Hematopoietic multipotent progenitor cell treated with erythropoietin and hydrocortisone succinate and interleukin-3 and kit ligand, for 4 days (in vitro differentiated cells): Measurements from ENCODE around the gene PTPA.

Experiments used
- DNase-seq: peaks from one replicate; pipeline ENCODE4 v3.0.0-alpha.2; 2015

Gene PTPA

DNA sequence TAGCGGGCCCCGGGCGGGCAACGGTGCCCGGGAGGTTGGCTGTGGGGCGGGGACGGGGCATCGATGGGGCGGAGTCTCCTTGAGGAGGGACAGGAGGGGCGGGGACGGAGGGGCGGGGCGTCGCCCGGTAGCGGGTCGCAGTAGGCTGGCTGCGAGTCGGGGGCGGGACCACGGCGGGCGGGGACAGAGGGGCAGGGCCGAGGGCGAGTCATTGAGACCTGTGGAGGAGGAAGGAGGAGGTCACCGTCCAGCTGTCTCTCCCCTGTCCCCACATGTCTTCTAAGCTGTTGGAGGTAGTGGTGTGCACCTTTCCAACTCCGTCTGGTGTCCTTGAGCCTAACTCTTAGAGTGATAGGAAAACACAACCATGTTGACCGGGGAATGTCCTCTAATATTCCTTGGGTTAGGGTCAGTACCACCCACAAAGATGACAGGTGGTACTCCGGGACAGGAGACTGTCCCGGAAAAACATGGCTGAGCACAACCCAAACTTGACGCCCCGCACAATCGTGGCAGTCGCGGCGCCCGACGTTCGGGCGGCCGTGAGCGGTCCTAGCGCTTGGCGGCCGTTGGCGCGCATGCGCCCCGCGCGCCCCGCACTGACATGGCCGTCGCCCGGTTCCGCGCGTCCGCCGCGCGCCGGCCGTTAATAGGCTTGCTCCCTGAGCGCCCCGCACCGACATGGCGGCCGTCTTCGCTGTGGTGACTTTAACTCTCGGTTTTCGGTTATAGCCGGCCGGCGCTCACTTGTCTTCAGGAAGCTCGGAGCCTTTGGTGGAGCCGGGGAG lies at the start of gene PTPA, which contains the start of gene CRAT:
PTPA (plus strand) TSS at position 676 of the 788 bp plus-strand sequence. CDS start 186 bp downstream, outside the sequence.
CRAT (minus strand) TSS at position 54 of the 788 bp plus-strand sequence. CDS start 284 bp downstream, outside the sequence.
- DNase-seq: peak; percentile 98

DNA sequence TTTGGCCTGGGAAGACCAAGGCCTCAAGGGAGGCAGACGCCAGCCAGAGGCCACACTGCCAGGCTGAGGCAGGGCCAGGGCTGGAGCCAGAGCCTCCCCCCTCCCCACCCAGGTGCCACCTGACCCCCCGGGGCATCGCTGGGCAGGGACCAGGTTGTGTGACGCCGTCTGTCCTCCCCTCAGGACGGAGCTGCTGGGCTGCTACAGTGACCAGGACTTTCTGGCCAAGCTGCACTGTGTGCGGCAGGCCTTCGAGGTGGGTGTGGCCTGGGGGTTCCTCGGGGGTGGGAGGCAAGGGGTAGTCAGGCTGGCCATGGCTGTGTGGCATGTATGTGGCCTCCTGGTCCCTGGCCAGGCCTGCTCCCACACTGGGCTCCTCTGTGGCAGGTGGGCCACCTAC lies 48.2 kb upstream of the PTPA start:
- DNase-seq: no peak

DNA sequence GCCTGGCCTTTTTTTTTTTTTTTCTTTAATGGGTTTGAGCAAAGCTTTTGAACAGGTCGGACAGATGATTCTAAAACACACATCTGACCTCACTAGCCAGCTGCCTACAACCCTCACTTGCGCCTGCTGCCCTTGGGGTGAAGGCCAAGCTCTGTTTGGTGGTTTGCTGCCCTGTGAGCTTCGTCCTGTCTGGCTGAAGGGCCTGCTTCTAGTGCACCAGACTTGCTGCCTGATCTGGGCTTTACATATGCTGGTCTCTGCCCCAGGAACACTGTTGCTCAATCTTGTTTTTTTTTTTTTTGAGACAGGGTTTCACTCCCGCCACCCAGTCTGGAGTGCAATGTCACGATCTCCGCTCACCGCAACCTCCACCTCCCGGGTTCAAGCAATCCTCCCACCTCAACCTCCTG lies 46.7 kb upstream of the PTPA start:
- DNase-seq: no peak

DNA sequence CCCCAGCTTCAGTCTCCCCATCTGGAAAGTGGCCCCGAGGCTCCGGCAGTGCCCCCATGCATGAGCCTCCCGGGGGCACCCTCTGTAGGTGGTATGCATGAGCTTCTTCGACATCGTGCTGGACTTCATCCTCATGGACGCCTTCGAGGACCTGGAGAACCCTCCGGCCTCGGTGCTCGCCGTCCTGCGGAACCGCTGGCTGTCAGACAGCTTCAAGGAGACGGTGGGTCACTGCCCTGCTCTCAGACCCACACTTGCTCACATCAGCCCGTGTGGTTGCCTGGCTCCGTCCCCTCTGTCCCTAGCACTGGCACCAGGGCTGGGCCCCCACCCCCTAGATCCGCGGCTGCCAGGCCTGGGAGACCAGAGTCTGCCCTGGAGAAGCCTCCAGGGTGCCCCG lies 43.1 kb upstream of the PTPA start:
- no peak for DNase-seq

DNA sequence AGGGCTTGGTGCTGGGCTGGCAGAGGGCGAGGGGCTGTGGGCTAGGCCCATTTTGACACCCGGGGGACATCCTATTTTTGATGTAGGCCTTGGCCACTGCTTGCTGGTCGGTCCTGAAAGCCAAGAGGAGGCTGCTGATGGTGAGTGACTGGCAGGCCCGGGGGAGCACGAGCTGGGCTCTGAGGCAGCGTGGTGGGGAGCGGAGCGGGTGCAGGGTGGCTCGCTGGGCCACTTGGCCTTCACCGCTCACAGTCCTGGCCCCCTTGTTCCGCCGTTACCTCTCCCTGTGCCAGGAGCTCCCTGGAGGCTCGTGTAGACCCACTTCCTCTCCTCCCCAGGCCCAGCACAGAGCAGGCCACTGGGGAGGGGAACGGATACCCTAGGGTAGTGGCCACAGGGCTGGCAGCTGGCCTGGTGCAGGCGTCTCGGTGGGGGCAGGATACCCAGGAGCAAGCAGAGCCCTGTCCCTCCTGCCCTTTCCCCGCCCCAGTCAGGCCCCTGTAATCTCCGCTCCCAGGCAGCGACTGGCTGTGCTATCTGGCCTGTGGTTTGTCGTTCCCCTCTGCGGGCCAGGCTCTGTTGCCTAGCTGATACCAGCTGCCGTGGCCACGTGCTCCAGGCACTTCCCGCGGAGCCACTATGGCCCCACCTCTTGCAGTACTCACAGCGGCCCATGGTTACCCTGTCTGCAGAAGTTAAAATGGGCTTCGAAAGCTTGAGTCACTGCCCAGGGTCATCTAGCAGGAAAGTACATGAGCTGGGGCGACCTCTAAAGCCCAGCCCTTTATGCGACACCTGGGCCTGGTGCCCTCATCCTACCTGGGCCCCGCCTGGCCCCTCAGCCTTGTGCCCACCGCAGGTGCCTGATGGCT lies 42.0 kb upstream of the PTPA start:
- peak; percentile 100 for DNase-seq

DNA sequence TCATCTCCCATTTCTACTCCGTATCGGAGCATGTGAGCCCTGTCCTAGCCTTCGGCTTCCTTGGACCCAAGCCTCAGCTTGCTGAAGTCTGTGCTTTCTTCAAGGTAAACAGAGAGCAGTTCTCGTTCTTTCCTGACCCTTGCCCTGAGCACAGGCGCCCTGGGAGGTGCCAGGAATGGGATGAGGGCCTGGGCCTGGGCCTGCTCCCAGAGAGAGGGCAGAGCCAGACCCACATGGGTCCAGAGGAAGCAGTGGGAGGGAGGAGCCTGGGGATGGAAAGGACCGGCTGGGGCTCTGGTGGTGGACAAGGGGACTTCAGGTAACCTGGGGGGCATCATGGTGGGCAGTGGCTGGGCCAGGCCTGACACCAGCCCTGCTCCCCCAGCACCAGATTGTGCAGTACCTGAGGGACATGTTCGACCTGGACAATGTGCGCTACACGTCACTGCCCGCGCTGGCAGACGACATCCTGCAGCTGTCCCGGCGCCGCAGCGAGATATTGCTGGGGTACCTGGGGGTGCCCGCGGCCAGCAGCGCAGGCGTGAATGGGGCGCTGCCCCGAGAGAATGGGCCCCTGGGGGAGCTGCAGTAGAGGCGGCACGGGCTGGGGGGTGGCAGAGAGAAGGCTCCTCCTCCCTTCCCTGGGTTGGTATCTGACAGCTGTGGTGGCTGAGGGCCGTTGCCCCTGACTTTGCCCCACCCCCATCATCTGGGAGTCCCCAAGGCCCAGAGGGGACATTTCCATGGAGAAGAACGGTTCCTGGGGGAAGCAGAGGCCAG lies 41.2 kb upstream of the PTPA start:
- DNase-seq: peak; percentile 92

DNA sequence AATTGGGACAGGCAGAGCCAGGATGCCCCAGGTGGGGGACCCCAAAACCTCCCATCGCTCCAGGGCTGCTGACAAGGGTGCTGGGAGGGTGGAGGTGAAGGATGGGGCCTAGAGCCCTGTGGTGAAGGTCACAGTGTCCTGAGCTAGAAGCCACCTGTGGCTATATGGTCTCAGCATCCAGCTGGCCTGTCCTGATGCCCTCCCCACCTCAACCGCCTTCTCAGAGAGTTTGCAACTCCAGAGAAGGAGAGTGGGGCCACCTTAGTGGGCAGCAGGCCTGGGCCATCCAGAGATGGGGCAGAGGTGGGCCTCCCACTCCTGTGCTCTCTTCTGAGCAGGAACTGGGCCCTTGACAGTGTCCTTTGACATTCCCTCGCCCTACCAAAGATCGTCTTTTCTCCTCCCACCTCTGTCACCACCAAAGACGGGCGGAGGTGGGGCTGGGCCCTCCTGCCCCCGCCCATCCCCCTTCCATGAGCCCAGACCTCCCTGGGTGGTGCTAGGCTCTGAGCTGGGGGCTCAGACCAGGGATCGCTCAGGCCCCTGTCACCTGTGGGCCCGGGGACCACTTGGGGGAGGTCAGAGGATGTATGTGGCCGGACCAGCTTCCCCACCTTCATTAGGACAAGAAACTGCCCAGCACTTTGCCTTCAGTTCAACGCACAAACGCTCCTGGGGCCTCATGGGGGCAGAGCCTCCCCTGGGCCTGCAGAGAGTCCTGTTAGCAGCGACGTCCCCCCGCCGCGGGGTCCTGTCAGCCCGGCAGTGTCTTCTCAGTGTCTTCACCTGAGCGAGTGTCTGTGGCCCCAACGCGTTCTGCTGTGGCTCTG lies 40.3 kb upstream of the PTPA start:
- peak; percentile 66 for DNase-seq

DNA sequence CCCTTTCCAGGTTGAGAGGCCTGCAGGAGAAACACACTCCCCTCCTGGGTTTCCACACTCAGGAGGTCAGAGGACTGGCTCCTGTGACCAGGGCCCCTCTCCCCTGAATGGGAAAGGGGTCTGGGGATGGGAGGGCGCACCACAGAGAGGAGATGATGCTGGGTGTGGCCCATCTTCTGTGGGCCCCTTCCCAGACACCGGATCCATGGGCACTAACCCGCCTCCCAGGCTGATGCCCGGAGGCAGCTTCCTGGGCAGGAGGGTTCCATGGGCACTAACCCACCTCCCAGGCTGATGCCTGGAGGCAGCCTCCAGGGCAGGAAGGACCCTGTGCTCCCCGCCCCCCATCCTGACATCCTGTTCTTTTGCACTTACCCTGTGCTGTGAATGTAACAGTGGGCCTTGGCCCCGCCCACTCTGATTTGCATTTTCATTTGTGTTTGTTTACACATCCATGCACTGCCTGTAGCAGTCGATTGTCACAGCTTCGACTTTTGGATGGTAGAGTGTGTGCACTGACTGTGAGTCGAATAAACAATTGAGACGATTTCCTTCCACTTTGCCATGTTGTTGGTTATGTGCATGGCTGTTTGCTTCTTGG lies 39.6 kb upstream of the PTPA start:
- DNase-seq: peak; percentile 71

DNA sequence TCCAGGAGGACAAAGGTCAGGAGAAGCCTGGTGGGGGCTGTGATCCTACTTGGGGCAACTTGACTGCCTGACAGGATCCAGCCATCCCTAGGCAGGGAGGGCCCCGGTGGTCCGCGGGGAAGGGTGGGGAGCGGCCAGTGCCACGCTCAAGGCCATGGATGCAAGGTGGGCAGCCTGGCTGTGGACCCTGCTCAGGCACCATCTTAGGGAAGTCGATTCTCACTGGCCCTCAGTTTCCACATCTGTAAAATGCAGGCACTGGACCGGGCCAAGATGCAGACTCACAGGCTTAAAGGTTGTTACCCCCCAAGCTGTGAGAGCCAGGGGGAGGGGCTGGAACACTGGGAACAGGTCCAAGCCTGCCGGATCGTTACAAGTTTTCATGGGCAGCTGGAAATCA lies 39.0 kb upstream of the PTPA start:
- no peak for DNase-seq

DNA sequence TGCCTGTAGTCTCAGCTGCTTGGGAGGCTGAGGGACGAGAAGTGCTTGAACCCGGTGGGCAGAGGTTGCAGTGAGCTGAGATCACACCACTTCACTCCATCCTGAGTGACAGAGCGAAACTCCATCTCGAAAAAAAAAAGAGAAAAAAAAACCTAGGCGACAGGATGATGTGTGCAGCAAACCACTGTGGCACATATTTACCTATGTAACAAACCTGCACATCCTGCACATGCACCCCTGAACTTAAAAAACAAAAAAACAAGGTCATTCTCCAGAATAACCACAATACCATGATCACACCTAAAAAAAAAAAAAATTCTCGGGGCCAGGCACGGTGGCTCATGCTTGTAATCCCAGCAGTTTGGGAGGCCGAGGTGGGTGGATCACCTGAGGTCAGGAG lies 37.8 kb upstream of the PTPA start:
- no peak for DNase-seq

DNA sequence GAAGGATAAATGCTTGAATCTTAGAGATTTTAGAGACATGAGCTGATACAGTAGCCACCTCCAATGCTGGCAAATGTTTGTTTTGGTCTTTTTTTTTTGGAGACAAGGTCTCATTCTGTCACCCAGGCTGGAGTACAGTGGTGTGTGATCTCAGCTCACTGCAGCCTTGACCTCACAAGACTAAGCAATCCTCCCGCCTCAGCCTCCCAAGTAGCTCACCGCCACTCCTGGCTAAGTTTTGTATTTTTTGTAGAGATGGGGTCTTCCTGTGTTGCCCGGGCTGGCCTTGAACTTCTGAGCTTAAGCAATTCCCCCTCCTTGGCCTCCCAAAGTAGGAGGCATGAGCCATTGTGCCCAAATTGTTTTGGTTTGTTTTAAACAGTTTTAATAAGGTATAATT lies 37.1 kb upstream of the PTPA start:
- no peak for DNase-seq

DNA sequence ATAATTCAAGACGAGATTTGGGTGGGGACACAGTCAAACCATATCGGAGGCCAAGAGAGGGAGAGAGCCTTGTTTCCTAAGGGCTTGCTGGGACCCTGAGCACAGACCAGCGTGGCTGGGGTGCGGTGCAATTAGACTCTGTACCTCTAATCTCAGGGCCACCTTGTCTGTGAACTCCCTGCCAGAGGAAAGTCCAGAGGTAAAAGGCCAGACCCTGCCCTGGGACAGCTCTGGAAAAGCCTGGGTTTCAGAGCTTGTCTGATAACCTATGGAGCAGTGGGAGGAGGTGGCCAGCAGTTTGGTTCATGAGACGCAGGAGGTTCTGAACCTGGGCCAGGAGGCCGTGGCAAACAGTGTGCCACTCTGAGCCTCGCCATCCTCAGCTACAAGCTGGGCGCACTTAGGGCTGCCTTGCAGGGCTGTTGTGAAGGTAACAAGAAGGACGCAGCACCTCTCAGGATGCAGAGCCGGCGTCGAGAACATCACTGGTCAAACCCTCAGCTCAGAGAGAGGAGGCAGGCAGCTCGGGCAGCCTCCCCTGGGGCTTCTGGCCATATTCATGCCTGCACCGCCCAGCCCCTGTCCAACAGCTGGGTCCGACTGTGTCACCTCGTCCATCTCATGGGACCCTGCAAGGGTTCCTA lies 35.1 kb upstream of the PTPA start:
- DNase-seq: no peak

DNA sequence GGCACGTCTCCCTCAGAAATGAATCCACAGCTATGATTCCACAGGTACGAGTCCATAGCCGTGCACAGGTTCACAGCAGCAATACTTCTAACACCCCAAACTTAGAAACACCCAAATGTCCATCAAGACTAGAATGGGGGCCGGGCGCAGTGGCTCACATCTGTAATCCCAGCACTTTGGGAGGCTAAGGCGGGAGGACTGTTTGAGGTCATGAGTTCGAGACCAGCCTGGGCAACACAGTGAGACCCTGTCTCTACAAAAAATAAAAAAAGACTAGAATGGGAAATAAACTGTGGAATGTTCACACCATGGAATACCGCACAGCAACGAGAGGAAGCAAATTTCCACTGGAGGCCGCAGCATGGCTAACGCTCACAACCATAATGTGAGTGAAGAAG lies 34.6 kb upstream of the PTPA start:
- DNase-seq: no peak

DNA sequence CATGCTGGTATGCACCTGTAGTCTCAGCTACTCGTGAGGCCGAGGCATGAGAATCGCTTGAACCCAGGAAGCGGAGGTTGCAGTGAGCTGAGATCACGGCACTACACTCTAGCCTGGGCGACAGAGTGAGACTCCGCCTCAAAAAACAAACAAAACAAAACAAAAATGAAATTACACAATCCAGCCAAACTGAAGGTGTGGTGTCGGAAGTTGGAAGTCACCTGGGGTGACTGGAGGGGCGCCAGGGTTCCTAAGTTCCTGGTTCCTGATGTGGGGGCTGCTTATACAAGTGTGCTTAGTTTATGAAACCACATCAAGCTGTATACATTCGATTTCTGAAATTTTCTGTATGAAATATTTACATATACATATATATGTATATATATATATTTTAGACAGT lies 34.0 kb upstream of the PTPA start:
- no peak for DNase-seq

DNA sequence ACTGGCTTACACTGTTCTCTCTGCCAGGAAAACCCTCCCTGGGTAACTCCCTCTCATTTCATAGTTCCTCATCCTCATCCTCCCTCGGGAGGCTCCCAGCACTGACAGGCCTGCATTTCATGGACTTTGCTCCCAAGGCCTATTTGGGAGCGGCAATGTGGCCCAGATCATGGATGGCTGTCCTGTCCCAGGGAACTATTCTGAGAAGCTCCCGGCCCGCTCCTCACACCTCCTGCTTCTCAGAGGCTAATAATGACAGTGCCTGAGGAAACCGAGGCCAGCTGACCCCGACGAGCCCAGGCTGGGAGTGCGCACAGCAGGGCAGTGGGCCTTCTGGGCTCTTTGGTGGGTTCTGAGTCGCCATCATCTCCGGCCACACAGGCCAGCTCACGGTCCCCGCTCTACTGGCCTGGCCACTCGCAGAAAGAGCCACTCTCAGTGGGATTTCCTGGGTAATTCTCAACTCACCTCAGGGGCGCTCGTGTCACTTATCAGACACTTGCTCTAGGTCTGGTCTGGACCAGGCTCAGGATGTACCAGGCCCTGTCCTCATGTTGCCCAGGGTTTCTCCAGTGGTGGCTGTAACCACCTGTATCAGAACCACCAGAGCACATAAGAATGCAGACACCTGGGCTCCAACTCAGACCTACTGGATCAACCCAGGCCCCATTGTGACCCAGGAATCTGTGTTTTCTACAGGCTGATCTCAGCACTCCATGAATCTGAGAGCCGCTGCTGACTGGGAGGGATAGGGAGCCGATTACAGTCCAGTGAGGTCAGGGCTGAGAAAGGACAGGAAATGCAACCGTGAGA lies 32.3 kb upstream of the PTPA start:
- DNase-seq: no peak

DNA sequence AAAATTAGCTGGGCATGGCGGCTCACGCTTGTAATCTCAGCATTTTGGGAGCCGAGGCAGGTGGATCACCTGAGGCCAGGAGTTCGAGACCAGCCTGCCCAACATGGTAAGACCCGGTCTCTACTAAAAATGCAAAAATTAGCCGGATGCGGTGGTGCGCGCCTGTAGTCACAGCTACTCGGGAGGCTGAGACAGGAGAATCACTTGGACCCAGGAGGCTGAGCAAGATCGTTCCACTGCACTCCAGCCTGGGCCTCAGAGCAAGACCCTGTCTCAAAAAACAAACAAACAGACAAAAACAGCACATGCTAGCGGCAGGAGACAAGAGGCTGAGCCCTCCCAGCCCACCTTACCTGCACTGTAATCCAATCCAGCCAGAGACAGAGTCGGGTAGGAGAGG lies 31.4 kb upstream of the PTPA start:
- DNase-seq: no peak

DNA sequence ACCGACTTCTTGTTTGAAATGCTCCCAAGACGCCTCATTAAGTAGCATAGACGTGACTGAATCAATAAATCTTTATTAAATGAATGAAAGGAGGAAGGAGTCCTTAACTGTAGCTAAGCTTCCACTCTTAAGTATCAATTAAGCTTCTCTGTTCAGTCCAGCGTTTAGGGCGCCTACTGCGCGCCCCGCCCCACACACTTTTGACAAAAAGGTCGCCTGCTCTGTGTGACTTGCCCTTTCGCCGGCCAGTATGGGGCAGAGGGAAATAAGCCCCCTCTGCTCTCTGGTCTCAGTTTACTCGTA lies 31.0 kb upstream of the PTPA start:
- DNase-seq: no peak

DNA sequence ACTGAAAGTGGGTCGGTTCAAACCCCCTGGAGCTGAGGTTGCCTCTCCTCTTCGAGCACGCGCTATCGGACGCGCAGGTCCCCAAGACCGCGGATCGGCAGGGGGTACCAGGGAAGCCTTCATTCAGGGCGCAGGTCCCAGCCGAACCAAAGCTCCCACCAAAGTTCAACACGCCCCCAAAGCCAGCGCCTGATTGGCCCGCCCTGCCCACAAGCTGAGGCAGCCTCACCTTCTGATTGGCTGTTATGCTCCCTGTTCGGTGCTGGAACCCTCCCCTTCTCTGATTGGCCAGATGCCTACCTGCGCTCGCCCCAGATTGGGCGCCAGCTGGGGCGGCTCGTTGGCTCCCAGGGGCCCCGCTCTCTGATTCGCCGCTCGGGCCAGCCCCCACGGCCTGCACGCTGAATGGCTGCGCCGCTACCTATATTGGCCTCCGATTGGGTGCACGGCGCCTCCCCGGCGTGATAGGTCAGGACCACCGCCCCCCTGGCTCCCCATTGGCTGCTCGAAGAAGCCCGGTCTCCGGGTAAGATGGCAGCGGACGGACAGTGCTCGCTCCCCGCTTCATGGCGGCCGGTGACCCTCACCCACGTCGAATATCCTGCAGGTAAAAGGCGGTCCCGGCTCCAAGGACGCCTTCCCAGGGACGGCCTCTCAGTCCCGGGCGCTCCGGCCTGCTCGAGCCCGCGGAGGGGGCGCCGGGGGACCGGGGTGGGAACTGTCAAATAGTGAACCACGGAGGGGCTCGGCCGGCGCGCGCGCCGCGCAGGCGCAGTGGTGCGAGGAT lies 30.4 kb upstream of the PTPA start, which contains the start of gene DOLPP1:
DOLPP1 (plus strand) TSS at position 511 of the 787 bp plus-strand sequence; CDS start at position 532, 21 bp downstream.
- peak; percentile 100 for DNase-seq

DNA sequence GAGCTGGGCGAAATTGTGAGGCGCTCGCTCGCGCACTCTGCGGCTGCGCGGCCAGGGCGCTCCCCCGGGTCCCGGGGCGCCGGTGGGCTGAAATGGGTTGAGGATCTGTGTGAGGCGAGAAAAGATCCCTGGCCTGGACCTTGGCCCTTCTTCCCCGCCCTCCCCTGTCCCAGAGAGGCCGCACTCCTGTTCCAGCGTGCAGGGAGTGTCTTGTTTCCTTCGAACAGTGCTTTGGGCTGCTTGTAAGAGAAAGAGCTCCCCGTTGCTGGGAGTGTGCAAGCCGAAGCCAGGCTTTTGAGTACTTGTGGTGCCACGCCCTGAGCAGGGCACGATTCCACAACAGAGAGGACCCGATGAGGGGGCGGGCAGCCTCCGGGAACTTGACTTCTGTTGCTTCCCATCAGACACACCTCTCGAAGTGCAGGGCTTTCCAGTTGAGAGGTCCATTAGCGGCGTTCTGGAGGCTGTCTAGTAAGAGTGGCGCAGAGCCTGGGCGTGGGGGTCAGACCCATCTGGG lies 29.8 kb upstream of the PTPA start:
- DNase-seq: no peak
